D721Med (cell line): ENCODE results near the gene H1-8.

Experiments
- DNase-seq: peaks from one replicate; pipeline ENCODE4 v3.0.0; 2011; ENCODE audit warnings: low spot score; ENCODE audit not compliant: insufficient read length
- FAIRE-seq: peaks from 2 replicates; lab custom pipeline; 2011; peaks lifted over from hg19 to GRCh38; lab: Jason Lieb, UNC
- CTCF ChIP-seq: IDR thresholded peaks from 2 replicates; pipeline ENCODE4 v1.5.1; 2012; ENCODE audit warnings: mild to moderate bottlenecking, control low read depth; ENCODE audit not compliant: insufficient read depth; ENCODE audit errors: missing control alignments

The H1-8 gene

GRCh38 chr3:129525341-129525968 lies 17.5 kb upstream of the H1-8 start:
- DNase-seq (no peak), FAIRE-seq (no peak)
- TF ChIP-seq CTCF: no peak

GRCh38 chr3:129526121-129526900 lies 16.7 kb upstream of the H1-8 start:
- no peak for DNase-seq
- no peak for FAIRE-seq
- no peak for TF ChIP-seq CTCF

- TF ChIP-seq CTCF: no peak
- no peak for FAIRE-seq
Measured at GRCh38 chr3:129527262-129527661, 15.7 kb upstream of the H1-8 start.

GRCh38 chr3:129528589-129529100 lies 14.3 kb upstream of the H1-8 start, which contains the start of gene RHO:
RHO (plus strand) TSS chr3:129528639; CDS start chr3:129528734, 95 bp downstream.
- no peak for FAIRE-seq
- no peak for TF ChIP-seq CTCF
- no peak for DNase-seq

More at GRCh38 chr3:129527262-129527661, 15.7 kb upstream of the H1-8 start:
- DNase-seq: no peak

GRCh38 chr3:129529436-129530210 lies 13.4 kb upstream of the H1-8 start:
- DNase-seq (no peak), FAIRE-seq (no peak)
- no peak for TF ChIP-seq CTCF

GRCh38 chr3:129530251-129530791 lies 12.7 kb upstream of the H1-8 start:
- no peak for FAIRE-seq
- TF ChIP-seq CTCF: no peak
- DNase-seq: no peak
